Measurements from ENCODE around the gene PLA2G7.

DNA sequence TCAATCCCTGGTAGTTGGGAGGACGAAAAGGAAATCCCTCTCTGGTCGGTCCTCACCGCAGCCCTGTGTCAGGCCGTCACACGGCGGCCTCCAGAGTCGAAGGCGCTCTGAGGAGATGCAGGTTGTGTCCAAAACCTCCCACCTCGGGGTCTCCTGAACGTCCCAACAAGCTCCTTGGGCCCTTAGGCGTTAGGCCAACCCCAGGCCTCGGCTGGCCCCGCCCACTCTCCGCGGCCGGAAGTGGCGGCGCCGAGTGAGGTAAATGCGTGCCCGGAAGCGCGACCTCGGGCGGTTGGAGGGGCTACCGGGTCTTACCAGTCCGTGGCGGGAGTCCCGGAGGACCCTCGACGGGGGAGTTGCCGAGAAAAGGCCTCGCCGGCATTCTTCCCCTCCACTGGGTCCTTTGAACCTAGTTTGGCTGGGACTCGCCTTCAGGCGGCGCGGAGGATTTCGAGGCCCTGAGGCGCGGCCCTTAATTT lies 47.5 kb downstream of the PLA2G7 start, which contains the start of gene TDRD6:
- TF ChIP-seq, protein P1, sequence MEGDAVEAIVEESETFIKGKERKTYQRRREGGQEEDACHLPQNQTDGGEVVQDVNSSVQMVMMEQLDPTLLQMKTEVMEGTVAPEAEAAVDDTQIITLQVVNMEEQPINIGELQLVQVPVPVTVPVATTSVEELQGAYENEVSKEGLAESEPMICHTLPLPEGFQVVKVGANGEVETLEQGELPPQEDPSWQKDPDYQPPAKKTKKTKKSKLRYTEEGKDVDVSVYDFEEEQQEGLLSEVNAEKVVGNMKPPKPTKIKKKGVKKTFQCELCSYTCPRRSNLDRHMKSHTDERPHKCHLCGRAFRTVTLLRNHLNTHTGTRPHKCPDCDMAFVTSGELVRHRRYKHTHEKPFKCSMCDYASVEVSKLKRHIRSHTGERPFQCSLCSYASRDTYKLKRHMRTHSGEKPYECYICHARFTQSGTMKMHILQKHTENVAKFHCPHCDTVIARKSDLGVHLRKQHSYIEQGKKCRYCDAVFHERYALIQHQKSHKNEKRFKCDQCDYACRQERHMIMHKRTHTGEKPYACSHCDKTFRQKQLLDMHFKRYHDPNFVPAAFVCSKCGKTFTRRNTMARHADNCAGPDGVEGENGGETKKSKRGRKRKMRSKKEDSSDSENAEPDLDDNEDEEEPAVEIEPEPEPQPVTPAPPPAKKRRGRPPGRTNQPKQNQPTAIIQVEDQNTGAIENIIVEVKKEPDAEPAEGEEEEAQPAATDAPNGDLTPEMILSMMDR (IDR thresholded peaks at IDR 0.05; ENCODE audit: low read depth, low read length) = no peak
- TF ChIP-seq EZH2phosphoT487 (IDR thresholded peaks at IDR 0.05; ENCODE audit: low read depth) = no peak

Measured in OCI-LY3 (cell line).